Measurements from ENCODE around the gene SH3PXD2B.

Gene SH3PXD2B

GRCh38 chr5:172429201-172429940 lies 25.0 kb downstream of the SH3PXD2B start:
- TF ChIP-seq SIN3A (IDR thresholded peaks at IDR 0.05; ENCODE audit: borderline replicate concordance, insufficient read depth, low read length) (no peak), FOXP2 (optimal IDR thresholded peaks at IDR 0.05; ENCODE audit: borderline replicate concordance, extremely low read depth, extremely low read length, insufficient read depth) (no peak)

- no peak for TF ChIP-seq FOXP2 (optimal IDR thresholded peaks at IDR 0.05; ENCODE audit: borderline replicate concordance, extremely low read depth, extremely low read length, insufficient read depth)
These were observed 25.8 kb downstream of the SH3PXD2B start for GRCh38 chr5:172428224-172429166.

- TF ChIP-seq REST (IDR thresholded peaks at IDR 0.05; ENCODE audit: insufficient read depth in 1 of 2, low read depth in 2 of 2, low read length in 2 of 2) (no peak), POLR2AphosphoS5 (IDR thresholded peaks at IDR 0.05; ENCODE audit: low read depth, low read length) (no peak)
These were observed 27.1 kb downstream of the SH3PXD2B start for GRCh38 chr5:172427202-172427601.

GRCh38 chr5:172426086-172426485 lies 28.2 kb downstream of the SH3PXD2B start:
- TF ChIP-seq REST (IDR thresholded peaks at IDR 0.05; ENCODE audit: insufficient read depth in 1 of 2, low read depth in 2 of 2, low read length in 2 of 2) (no peak), TAF1 (IDR thresholded peaks at IDR 0.05; ENCODE audit: borderline replicate concordance, insufficient read depth, low read length) (no peak), FOXP2 (optimal IDR thresholded peaks at IDR 0.05; ENCODE audit: borderline replicate concordance, extremely low read depth, extremely low read length, insufficient read depth) (no peak)

GRCh38 chr5:172425402-172425801 lies 28.9 kb downstream of the SH3PXD2B start:
- TF ChIP-seq REST (IDR thresholded peaks at IDR 0.05; ENCODE audit: insufficient read depth in 1 of 2, low read depth in 2 of 2, low read length in 2 of 2): no peak

GRCh38 chr5:172424808-172425207 lies 29.5 kb downstream of the SH3PXD2B start:
- TF ChIP-seq REST (IDR thresholded peaks at IDR 0.05; ENCODE audit: insufficient read depth in 1 of 2, low read depth in 2 of 2, low read length in 2 of 2) (no peak), SIN3A (IDR thresholded peaks at IDR 0.05; ENCODE audit: borderline replicate concordance, insufficient read depth, low read length) (no peak), POLR2AphosphoS5 (IDR thresholded peaks at IDR 0.05; ENCODE audit: low read depth, low read length) (no peak), FOXP2 (optimal IDR thresholded peaks at IDR 0.05; ENCODE audit: borderline replicate concordance, extremely low read depth, extremely low read length, insufficient read depth) (no peak), TAF1 (IDR thresholded peaks at IDR 0.05; ENCODE audit: borderline replicate concordance, insufficient read depth, low read length) (no peak)

Data from PFSK-1 (cell line).